Cardiac muscle cell (in vitro differentiated cells and primary cell): Measurements from ENCODE around the gene ECD. TPM values are rescaled to one million over a fixed set of nuclear protein-coding genes. Genes with fewer than 3 reads are reported as not detected.

Experiments used
- DNase-seq, 2 donors: peaks; one replicate each; pipeline versions ENCODE4 v3.0.0 to v3.0.0-alpha.2; 2010 to 2017; ENCODE audit warnings: low read depth in 1 of 2, low spot score in 1 of 2
- H3K27ac ChIP-seq: fragments of 200-600 bp; sonication (generic); 2 replicates; pipeline ENCODE4 v1.5.1; 2016
- H3K27me3 ChIP-seq: fragments of 200-600 bp; sonication (generic); 2 replicates; pipeline ENCODE4 v1.6.0; 2016; ENCODE audit warnings: control low read depth
- H3K36me3 ChIP-seq: fragments of 200-600 bp; sonication (generic); 2 replicates; pipeline ENCODE4 v1.5.1; 2016; ENCODE audit warnings: control low read depth
- H3K4me1 ChIP-seq: fragments of 200-600 bp; sonication (generic); 2 replicates; pipeline ENCODE4 v1.8.1; 2017; ENCODE audit warnings: low read depth, mild to moderate bottlenecking, mixed run types
- H3K4me3 ChIP-seq: fragments of 200-600 bp; sonication (generic); 2 replicates; pipeline ENCODE4 v1.5.1; 2016; ENCODE audit warnings: mild to moderate bottlenecking
- H3K9me3 ChIP-seq: fragments of 200-600 bp; sonication (generic); 2 replicates; pipeline ENCODE4 v1.5.1; 2017; ENCODE audit warnings: low read depth, mild to moderate bottlenecking, control low read depth
- CTCF ChIP-seq: IDR thresholded peaks from 2 replicates; pipeline ENCODE4 v1.5.1; 2012; ENCODE audit warnings: low read depth, mild to moderate bottlenecking, low read length
- polyA plus RNA-seq: library from polyadenylated mRNA; unstranded; fragments of >200 nt; fragmentation: Nextera tagmentation; extraction: Ambion mirVana; gene quantifications from 2 replicates; pipeline ENCODE4 v1.2.1, GENCODE V29; 2016
- total RNA-seq: library from RNA; depleted of rRNA; stranded (reverse); fragments of >200 nt; gene quantifications from 2 replicates; pipeline ENCODE4 v1.2.3, GENCODE V29; 2016

ECD gene
- total and polyA plus RNA-seq, 2 experiments from 2014 or later, result 20.0 to 21.8 TPM

- peak within 1 kb of the TSS; percentile 88 for H3K27ac ChIP-seq
- H3K36me3 ChIP-seq, result no peaks in the 10 kb centered on the region
- H3K27me3 ChIP-seq, result no peaks in the 10 kb centered on the region
- peak; percentile 67 for TF ChIP-seq CTCF
- peaks cover 21% of the 10 kb centered on the region for H3K4me1 ChIP-seq
- peak; percentile 98 to 99 for DNase-seq
- no peaks in the 10 kb centered on the region for H3K9me3 ChIP-seq
- peak within 1 kb of the TSS; percentile 90 for H3K4me3 ChIP-seq
These were observed 71.1 kb downstream of the ECD start, which contains the start of gene P4HA1 for GRCh38 chr10:73096449-73097304. Gene P4HA1 (minus strand): TSS chr10:73096866. CDS start chr10:73074883, 21,983 bp downstream.

GRCh38 chr10:73096041-73096448 is 71.8 kb downstream of the ECD start:
- no peak for TF ChIP-seq CTCF

GRCh38 chr10:73095481-73096021 is 72.3 kb downstream of the ECD start:
- Histone ChIP-seq H3K36me3 (no peaks in the 10 kb centered on the region), H3K9me3 (no peaks in the 10 kb centered on the region), H3K4me3 (peak overlapping the region; percentile 90), H3K4me1 (peaks cover 29% of the 10 kb centered on the region), H3K27me3 (no peaks in the 10 kb centered on the region), H3K27ac (peak overlapping the region; percentile 88)
- no peak for TF ChIP-seq CTCF
- peak; percentile 80 to 91 for DNase-seq

More at GRCh38 chr10:73096041-73096448, 71.8 kb downstream of the ECD start:
- DNase-seq, result peak; percentile 82 to 86
- no peaks in the 10 kb centered on the region for H3K27me3 ChIP-seq
- peak overlapping the region; percentile 88 for H3K27ac ChIP-seq
- no peaks in the 10 kb centered on the region for H3K9me3 ChIP-seq
- peaks cover 28% of the 10 kb centered on the region for H3K4me1 ChIP-seq
- H3K36me3 ChIP-seq, result no peaks in the 10 kb centered on the region
- H3K4me3 ChIP-seq, result peak overlapping the region; percentile 90

- Histone ChIP-seq H3K9me3 (no peaks in the 10 kb centered on the region), H3K27me3 (no peaks in the 10 kb centered on the region), H3K4me3 (peak overlapping the region; percentile 90), H3K27ac (peak overlapping the region; percentile 88), H3K36me3 (no peaks in the 10 kb centered on the region), H3K4me1 (peaks cover 32% of the 10 kb centered on the region)
- DNase-seq, result no peak
- no peak for TF ChIP-seq CTCF
These were observed 72.8 kb downstream of the ECD start for GRCh38 chr10:73094986-73095480.

GRCh38 chr10:73093922-73094850 is 73.6 kb downstream of the ECD start:
- no peak for TF ChIP-seq CTCF
- peak overlapping the region; percentile 88 for H3K27ac ChIP-seq
- no peaks in the 10 kb centered on the region for H3K27me3 ChIP-seq
- DNase-seq, result peak in 1 of 2 donors; percentile 41
- no peaks in the 10 kb centered on the region for H3K9me3 ChIP-seq
- peak overlapping the region; percentile 90 for H3K4me3 ChIP-seq
- no peaks in the 10 kb centered on the region for H3K36me3 ChIP-seq
- peaks cover 39% of the 10 kb centered on the region for H3K4me1 ChIP-seq
